ENCODE results near the gene C3orf20.
"Not testable (repeated sequence)": the region's sequence is repeated elsewhere in the genome, so short reads cannot be mapped to it uniquely, and the experiment has no call there.

C3orf20 gene

GRCh38 chr3:14801668-14802380 lies 126.9 kb downstream of the C3orf20 start:
- DNase-seq = no peak

GRCh38 chr3:14802381-14802731 lies 127.4 kb downstream of the C3orf20 start:
- no peak for DNase-seq

- no peak for DNase-seq
Measured at GRCh38 chr3:14803101-14803980, 128.4 kb downstream of the C3orf20 start.

GRCh38 chr3:14803981-14804834 lies 129.3 kb downstream of the C3orf20 start:
- DNase-seq = no peak

GRCh38 chr3:14804835-14805780 lies 130.2 kb downstream of the C3orf20 start:
- DNase-seq = no peak

GRCh38 chr3:14805961-14806537 lies 131.1 kb downstream of the C3orf20 start:
- DNase-seq = no peak

GRCh38 chr3:14806641-14807263 lies 131.8 kb downstream of the C3orf20 start:
- no peak for DNase-seq

- DNase-seq = no peak
Measured at GRCh38 chr3:14808025-14808424, 133.1 kb downstream of the C3orf20 start.

- no peak for DNase-seq
Measured at GRCh38 chr3:14808502-14809266, 133.7 kb downstream of the C3orf20 start.

- DNase-seq = not testable (repeated sequence)
Measured at GRCh38 chr3:14809611-14810010, 134.7 kb downstream of the C3orf20 start.

- DNase-seq = no peak
Measured at GRCh38 chr3:14810070-14810791, 135.3 kb downstream of the C3orf20 start.

- no peak for DNase-seq
Measured at GRCh38 chr3:14810801-14811661, 136.1 kb downstream of the C3orf20 start.

GRCh38 chr3:14811684-14812083 lies 136.7 kb downstream of the C3orf20 start:
- DNase-seq = no peak

- DNase-seq = no peak
Measured at GRCh38 chr3:14812196-14812790, 137.4 kb downstream of the C3orf20 start.

GRCh38 chr3:14814411-14814871 lies 139.5 kb downstream of the C3orf20 start:
- DNase-seq = no peak

- DNase-seq = no peak
Measured at GRCh38 chr3:14816359-14816758, 141.4 kb downstream of the C3orf20 start.

GRCh38 chr3:14818804-14819500 lies 144.0 kb downstream of the C3orf20 start, which contains the start of gene FGD5:
FGD5 (plus strand) TSS chr3:14818962; CDS start chr3:14819072, 110 bp downstream.
- DNase-seq = no peak

All from NCI-H1417 treated with DMSO at 0.1 percent for 48 hours (cell line).